NCI-H2196 treated with DMSO at 0.1 percent for 48 hours (cell line): Measurements from ENCODE around the gene FBXW10B.
"Not testable (repeated sequence)": the region's sequence is repeated elsewhere in the genome, so short reads cannot be mapped to it uniquely, and the experiment has no call there.

ENCODE experiments used
- DNase-seq: peaks from one replicate; lab custom pipeline; 2025; ENCODE audit not compliant: unreplicated experiment; lab: John Stamatoyannopoulos, UW

The FBXW10B gene

DNA sequence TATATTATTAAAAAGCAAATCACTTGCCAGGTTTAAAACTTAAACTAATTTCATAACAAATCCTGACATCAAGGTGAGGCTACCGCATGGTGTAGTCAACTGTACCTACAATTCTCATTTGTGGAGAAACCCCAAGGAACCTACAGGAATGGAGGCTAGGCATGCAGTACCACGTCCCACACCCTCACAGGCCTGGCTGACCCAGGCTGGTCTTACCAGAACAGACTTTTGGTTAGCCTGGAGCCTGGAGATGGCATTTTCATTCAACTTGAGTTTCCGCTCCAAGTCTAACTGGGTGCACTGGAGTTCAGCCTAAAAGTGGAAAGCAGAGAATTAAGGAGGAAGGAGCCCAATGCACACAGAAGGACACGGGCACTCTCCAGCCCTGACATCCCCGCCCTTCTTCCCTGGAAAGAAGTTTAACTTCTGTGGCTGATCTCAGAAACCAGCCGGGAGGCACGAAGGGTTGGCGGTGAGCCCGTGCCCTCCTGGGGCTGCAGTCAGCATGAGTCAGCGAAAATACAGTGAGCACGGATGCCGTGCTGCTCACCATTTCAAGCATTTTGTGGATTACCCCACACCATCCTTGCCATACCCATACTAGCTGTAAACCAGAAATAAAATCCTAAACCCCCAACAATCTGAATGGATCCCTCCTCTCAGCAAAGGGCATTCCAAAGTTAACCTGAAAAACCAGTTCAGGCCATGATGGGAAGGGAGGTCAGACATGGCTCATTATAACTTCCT is 23.2 kb upstream of the FBXW10B start:
- DNase-seq = not testable (repeated sequence)

DNA sequence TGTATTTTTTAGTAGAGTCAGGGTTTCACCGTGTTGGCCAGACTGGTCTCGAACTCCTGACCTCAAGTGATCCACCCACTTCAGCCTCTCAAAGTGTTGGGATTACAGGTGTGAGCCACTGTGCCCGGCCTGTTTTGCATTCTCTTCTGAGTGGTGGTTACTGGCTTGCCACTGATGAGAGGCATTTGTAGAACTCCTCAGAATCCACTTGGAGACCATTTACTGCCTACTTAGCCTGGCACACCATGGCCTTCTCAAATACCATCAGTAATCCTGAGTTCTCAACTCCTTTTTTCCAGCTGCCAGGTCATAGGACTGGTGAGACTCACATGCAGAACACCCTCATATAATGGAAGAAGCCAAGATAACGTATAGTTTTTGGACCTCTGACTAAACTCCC is 22.5 kb upstream of the FBXW10B start:
- not testable (repeated sequence) for DNase-seq

DNA sequence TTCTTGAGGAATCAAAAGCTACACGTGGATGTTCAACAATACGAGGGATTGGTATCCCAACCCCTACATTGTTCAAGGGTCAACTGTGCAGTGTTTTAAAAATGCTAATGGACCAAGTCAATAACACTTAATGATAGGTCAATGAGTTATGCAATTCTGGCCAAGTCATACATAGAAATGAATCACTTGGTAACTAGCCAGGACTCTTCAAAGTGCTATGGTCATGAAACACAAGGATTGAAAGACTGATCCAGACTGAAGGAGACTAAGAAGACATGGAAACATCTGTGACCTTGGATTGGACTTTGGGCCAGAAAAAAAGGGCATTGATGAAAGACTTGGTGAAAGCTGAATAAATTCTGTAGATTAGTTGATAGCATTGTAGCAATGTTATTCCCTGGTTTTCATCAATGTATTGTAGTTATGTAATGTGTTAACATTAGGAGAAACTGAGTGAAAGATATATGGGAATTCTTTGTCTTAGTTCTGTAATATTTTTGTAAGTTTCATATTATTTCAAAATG is 11.5 kb upstream of the FBXW10B start:
- not testable (repeated sequence) for DNase-seq

DNA sequence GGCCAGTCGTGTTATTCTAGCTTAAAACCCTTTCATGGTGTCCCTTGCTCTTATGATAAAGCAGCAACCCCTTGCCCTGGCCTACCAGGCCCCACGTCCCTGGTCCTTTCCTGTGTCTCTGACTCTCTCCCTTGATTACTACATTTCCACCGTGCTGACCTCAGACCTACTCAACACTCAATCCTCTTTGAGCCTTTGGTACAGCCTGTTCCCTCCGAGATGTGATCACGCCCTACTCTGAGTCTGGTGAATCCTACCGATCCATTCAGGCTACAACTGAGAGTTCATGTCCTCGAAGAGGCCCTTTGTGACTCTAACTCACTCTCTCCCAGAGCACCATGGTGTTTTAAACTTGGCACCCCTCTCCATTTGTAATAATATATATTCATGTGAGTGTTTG is 10.5 kb upstream of the FBXW10B start:
- not testable (repeated sequence) for DNase-seq

DNA sequence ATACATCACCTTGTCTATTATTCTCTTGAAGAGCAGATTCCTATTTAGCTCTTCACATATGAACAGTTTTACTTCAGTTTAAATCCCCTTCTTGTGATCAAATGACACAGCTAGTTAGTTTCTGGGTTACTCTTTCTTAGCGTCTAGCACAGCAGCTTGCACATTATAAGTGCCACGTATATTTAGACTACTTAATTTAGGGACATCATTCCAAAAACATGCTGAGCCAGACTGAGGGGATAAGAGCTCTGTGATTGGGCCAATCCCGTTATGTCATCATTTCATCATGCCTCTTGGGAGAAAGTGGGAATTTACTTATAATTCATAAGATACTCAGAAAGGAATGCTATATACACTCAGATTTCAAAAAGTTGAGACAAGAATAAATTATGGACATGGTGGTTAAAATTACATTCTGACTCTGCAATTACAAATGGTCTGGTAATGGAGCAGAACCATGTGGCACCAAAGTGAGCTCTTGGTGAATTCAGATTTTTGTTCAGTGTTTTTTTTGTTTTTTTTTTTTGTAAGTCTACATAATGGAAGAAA is 4.2 kb upstream of the FBXW10B start:
- DNase-seq = not testable (repeated sequence)

DNA sequence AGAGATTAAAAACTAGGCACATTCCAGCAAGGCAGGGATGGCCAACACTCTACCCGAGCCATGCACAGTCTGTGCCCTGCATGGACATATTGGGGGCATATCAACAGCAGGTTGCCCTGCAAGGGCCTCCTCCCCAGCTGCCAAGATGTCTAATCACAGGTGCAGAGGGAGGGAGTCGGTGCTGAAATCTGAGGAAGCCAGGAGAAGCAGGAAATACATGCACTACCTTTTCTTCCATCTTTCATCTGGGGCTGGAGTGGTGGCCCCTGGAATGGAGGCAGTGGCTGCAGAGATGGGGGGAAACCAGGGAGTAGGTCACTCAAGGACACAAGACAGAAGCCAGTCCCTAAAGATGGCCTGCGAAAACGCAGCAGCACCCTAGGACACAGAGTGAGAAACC is 3.8 kb upstream of the FBXW10B start:
- not testable (repeated sequence) for DNase-seq

DNA sequence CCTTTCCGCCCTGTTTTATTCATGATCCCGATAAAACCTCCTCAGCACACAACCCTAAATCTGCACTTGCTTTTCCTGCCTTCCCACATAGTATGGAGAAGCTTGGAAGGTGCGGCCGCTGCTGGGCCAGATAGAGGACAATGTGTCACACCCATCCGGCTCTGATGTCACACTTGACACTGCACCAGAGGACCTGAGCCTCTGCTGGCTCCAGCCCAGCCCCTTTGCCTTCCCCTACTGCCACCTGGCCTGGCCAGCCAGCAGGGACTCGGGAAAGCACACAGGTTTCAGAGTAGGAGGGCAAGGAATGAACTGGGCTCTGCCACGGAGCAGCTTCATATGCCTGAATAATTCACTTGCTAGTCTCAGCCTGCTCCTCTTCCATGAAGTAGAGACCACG is 2.6 kb upstream of the FBXW10B start:
- DNase-seq = not testable (repeated sequence)

DNA sequence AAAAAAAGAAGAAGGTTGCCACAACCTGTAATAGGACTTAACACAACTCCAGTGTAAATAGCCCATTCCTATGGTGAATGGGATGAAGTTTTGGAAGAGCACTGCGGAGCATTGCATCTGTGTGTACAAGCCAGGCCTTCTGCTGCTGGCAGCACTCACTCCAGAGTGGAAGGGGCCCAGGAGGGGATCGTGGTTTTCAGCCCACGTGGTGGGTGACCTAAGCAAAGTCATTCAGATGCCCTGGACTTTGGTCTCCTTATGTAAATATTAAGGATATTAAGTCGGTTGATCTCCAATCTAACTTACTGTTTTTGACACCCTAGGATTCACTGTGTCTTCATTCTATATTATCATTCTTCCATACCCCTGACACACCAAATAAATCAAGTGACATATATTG is 2.7 kb downstream of the FBXW10B start:
- not testable (repeated sequence) for DNase-seq

DNA sequence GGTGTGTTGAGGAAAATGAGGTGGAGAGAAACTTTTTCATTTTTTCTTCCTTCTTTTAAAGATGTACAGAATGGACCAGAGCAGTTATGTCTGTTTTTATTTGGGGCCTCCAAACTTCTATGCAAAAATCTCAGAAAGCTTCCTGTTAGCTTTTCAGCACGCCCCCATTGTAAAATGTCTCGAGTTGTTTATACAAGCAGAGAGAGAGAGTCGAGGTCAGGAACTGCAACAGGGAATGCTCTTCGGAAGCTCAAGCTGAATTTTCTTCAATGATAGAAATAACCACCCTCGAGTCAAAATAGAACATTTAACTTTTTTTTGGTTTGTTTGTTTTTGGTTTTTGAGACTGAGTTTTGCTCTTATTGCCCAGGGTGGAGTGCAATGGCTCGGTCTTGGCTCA is 3.7 kb downstream of the FBXW10B start:
- DNase-seq = not testable (repeated sequence)

DNA sequence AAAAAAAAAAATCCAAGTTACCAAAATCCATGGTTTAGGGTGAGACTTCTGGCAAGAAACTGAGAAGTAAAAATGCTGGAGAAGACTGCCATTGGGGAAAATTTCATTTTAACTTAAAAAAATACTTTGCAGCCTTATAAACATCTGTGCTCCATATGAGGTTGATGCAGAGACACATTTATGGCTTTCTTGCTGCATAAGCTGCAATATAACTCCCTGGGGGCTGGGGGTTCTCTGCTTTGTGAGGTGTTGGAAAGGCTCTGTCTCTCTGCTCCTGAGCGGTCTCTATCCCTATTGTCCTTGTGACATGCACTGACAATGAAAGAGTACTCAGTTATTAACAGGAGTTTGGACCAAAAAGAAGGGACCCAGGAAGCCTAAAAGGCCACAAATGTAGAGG is 6.4 kb downstream of the FBXW10B start:
- not testable (repeated sequence) for DNase-seq

DNA sequence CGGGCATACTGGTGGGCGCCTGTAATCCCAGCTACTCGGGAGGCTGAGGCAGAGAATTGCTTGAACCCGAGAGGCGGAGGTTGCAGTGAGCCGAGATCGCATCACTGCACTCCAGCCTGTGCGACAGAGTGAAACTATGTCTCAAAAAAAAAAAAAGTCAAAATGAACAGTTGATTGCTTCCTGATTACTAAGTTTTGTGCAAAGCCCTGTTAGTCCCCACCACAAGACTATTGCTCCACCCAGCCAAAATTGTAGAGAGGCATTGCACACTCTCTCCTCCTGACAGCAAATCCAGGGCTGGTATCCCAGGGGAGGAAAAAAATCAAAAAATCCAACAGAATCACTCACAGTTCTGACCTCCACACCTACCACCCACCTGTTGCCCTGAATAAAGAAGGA is 26.5 kb downstream of the FBXW10B start:
- not testable (repeated sequence) for DNase-seq

DNA sequence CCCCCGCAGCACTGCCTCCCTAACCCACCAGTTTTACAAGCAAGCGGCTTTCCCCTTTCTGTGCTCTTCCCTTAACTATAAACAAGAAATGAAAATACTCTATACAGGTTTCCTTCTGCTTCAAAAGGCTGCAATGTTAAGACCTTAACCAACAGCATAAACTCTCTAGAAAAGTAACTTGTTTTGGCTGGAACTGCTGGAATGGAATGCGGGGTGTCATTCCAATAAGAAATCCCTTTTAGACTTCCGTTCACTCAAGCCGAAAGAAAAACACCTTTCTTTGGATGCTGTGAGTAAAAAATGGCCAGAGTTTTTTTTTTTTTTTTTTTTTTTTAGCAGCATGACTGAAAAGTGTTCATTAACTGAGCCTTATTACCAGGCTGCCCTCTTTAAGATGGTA is 27.5 kb downstream of the FBXW10B start:
- not testable (repeated sequence) for DNase-seq

DNA sequence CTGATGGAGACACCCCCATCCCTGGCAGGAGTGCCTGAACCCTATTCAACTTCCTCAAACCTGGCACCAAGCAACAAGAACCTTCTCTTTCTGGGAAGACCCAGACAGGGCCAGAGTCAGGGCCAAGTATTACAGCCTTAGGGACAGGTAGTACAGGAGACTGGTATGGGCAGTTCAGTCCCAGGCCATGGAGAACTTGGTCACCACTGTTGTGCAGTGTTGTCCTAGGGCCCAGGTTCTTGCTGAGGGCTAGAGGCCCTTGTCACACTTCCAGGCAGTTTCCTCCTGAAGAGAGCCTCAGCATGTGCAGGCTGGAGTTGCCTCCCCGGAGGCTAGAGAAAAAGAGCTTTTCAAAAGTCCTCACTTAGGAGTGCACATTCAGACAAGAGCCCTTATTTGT is 28.7 kb downstream of the FBXW10B start:
- not testable (repeated sequence) for DNase-seq

DNA sequence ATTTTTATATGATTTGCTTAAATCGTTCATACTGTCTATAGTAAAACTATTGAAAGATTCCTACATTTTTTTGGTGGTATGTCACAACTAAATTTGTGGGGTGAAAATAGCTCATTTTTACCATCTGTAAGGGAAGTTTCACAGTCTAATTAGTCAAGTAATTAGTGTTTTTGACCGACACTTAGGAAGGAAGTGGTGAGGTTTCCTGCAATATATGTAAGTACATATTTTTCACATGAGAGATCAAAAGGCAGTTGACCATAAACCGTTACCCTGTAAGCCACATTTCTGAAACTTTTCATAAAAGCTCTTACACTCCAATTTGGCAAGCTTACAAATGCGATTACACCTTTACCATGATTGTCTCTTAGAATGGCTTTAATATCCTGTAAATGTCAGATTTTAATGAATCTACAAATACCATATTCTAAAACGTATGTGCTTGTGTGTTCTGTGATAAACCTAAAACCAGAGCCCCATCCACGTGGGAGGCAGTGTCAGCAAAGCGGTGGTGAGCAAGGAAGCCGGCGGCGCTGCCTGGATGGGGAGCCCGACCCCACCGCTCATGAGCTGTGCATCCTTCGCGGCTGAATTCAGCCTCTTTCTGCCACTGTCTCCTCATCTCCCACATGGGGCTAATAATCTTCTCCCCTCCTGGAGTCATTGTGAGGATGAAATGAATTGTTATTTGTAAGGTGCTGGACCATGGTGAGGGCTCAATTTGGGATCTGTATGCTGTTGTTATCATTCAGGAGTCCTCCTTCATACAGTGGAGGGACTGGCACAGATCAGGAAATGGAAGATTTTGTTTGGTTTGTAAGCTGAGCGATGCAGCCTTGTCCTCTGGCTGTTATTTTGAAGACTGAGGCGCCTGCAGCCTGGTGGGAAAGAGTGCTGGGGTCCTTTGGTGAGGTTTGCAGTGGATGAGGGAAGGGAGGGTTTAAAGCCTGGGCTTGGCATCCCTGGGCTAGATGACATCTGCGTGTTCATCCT is 29.7 kb downstream of the FBXW10B start:
- not testable (repeated sequence) for DNase-seq

DNA sequence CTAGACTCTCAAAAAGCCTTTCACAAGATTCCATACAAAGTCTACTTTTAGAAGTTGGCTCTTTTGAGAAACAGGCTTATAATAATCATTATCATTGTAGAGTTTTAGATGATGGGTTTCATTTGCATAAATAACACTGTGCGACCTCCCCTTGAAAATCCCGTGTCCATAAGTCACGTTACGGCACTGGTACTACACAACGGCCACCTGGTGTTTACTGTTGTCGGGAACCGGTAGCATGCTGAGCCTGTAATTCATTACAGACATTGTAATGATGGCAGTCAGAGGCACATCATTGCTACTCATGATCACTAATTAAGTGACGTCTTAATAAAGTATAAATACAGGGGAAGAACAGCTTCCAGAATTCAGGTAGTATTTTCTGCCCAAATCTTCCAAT is 31.5 kb downstream of the FBXW10B start:
- DNase-seq = not testable (repeated sequence)

DNA sequence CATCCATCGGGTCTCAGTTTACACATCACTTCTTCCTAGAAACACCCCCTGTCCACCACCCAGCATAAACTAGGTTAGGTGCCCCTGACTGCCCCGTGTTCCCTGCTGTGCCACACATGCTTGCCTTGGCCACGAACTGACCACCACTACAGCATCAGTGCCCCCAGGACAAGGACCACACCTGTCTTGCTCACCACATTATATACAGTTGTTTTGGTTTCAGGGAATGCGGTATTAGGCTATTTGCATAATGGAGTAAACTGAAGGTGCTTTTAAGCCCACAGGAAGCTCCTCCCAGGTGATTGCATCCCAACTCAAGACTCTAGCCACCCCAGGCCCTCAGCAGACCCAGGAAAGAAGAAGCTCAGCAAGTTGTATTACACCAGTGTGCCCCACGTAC is 36.2 kb downstream of the FBXW10B start:
- not testable (repeated sequence) for DNase-seq

DNA sequence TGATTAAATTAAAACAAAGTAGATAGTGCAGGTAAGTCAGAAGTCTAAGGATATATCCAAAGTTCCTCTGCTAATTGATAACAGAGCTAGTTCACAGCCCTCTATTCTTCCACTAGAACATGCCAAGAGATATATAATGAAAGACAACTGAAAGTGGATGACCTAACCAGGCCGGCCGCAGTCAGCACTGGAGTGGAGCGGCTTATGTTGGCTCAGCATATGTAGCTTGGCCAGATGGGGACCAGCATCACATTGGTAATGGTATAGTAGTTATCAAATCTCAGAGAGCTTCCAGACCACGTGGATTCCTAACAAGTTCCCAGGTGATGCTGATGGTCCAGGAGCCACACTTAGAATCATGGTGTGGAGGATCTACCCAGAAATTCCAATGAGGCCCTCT is 38.0 kb downstream of the FBXW10B start:
- DNase-seq = not testable (repeated sequence)

DNA sequence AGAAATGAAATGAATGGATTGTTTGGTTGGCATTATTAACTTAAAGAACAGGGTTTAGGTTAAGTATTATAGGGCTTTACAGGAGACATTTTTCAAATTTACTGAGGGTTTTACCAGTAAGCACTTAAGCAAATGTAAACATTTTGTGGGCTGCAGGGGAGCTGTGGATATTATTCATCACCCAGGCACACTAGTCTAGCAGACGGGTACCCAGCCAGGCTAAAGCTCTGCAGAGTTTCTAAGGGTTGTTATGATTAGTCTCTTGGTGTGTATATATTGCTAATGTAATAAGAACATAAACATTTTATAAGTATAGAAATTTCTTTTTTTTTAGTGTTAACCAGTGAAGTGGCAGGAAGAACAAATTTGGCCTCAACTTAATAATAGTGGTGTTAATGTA is 42.7 kb downstream of the FBXW10B start:
- not testable (repeated sequence) for DNase-seq

DNA sequence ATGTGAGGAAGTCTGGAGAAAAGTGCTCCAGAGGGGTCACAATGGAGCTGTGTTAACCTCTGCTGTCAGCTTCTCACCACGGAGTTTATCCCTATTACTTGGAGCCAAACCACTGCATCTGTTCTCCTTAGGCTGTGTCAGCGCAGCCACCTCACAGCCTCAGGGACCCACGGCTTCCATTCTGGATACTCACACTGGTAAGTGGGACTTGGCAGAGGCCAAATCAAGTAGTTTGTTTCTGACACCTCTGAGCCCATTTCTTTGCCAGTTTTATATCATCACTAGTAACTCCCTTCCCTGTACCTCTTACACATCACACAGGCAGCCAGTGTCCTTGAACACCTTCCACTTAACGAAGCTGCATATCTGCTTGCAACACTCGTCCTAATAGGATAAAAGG is 44.8 kb downstream of the FBXW10B start:
- not testable (repeated sequence) for DNase-seq

DNA sequence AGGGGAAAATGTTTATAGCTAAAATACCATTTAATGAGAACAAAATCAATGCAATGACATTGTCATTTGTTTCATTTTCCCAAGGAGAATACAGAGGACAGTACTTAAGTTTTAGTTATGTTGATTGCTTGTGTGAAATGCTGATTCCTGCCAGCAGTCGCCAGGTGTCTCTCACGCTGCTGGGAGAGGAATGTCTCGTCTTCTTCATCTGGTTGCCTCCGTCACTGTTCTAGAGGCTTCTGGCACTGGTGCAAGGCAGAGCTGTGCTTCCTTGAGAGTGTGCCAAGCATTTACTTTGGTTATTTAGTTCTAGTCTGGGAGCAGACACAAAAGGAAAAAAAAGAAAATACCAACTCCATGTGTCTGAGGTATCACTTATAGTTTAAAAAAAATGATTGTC is 45.6 kb downstream of the FBXW10B start:
- DNase-seq = not testable (repeated sequence)
